Muscle layer of duodenum (tissue), 2 donors: Measurements from ENCODE around the gene LYPD5.

Experiments
- H3K27ac ChIP-seq: one replicate; pipeline ENCODE4 v1.7.0; 2013; ENCODE audit warnings: mild to moderate bottlenecking, low read length
- H3K27me3 ChIP-seq: one replicate; pipeline ENCODE4 v1.7.0; 2013; ENCODE audit warnings: low read depth, mild to moderate bottlenecking, control low read depth, low read length
- H3K36me3 ChIP-seq, 2 donors: one replicate each; pipeline ENCODE4 v1.7.0; 2013; ENCODE audit warnings: low read length in 2 of 2, control low read depth in 1 of 2, mild to moderate bottlenecking in 1 of 2; ENCODE audit not compliant: insufficient read depth in 2 of 2, control insufficient read depth in 1 of 2
- H3K4me1 ChIP-seq, 2 donors: one replicate each; pipeline ENCODE4 v1.7.0; 2013; ENCODE audit warnings: low read length in 2 of 2, mild to moderate bottlenecking in 2 of 2, control low read depth in 1 of 2, moderate library complexity in 1 of 2; ENCODE audit not compliant: insufficient read depth in 2 of 2, control insufficient read depth in 1 of 2
- H3K4me3 ChIP-seq, 2 donors: one replicate each; pipeline ENCODE4 v1.7.0; 2013; ENCODE audit warnings: low read length in 2 of 2, low read depth in 1 of 2, mild to moderate bottlenecking in 1 of 2
- H3K9me3 ChIP-seq, 2 donors: one replicate each; pipeline ENCODE4 v1.7.0; 2013; ENCODE audit warnings: low read length in 2 of 2, control low read depth in 1 of 2, mild to moderate bottlenecking in 1 of 2; ENCODE audit not compliant: control insufficient read depth in 1 of 2
- donor health status: healthy.

The LYPD5 gene

DNA sequence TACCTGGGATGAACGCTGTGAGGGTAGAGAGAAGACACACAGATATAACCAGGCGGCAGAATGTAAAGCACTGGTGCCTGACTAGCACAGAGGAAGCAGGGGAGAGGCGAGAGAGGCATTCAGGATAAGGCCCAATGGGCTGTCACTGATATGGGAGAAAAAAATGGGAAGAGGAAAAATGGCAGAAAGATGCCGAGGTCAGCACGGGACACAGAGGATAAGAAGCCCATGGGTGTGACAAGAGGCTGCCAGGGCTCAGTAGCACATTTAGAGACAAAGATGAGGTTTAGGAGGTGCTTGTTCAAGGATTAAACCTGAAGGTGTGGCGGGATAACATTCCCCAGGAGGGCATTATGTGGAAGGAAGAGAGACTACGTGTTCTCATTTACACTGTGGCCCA is 53.1 kb downstream of the LYPD5 start:
- peaks cover 0 to 22% of the 10 kb centered on the region in 2 donors for H3K4me1 ChIP-seq
- no peaks in the 10 kb centered on the region for H3K27me3 ChIP-seq
- H3K36me3 ChIP-seq: peaks cover 45 to 52% of the 10 kb centered on the region in 2 donors
- no peaks in the 10 kb centered on the region for H3K9me3 ChIP-seq
- no peak overlapping the region for H3K4me3 ChIP-seq
- H3K27ac ChIP-seq: no peak overlapping the region

DNA sequence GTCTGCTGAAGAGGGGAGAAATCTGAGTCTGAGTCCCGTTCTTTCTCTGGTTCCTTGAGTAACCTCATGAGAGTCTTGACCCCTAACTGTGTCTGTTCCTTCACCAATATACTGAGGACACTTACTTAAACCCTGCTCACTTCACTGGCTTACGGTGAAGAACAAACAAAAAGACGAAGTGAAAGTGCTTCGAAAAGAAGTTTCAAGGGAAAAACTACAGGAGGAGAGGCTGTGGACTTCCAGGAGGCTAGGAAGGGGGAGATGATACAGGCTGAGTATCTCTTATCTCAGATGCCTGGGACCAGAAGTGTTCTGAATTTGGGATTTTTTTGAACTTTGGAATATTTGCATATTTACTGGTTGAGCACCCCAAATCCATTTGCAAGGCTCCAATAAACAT is 53.6 kb downstream of the LYPD5 start:
- Histone ChIP-seq H3K4me1 (peaks cover 0 to 17% of the 10 kb centered on the region in 2 donors), H3K9me3 (no peaks in the 10 kb centered on the region), H3K27ac (no peak overlapping the region), H3K4me3 (no peak overlapping the region), H3K27me3 (no peaks in the 10 kb centered on the region), H3K36me3 (peaks cover 45 to 54% of the 10 kb centered on the region in 2 donors)

DNA sequence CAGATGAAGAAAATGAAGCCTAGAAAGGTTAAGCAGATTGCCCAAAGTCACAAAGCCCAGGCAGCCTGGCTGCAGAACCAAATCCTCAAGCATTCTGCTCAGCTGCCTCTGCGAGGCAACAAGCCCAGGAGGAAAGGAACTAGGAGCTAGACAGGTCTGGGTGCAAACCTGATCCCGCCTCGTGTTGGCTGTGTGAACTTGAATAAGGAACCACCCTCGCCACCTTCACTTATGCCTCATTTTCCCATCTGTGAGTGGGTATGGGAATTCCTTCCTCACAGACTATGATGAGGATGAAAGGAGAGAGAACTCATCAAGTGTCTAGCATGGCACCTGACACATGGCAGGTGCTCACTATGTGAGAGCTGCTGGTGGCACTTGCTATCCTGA is 54.0 kb downstream of the LYPD5 start:
- Histone ChIP-seq H3K4me1 (peaks cover 0 to 13% of the 10 kb centered on the region in 2 donors), H3K9me3 (no peaks in the 10 kb centered on the region), H3K27me3 (no peaks in the 10 kb centered on the region), H3K27ac (no peak overlapping the region), H3K36me3 (peaks cover 47 to 59% of the 10 kb centered on the region in 2 donors), H3K4me3 (no peak overlapping the region)

DNA sequence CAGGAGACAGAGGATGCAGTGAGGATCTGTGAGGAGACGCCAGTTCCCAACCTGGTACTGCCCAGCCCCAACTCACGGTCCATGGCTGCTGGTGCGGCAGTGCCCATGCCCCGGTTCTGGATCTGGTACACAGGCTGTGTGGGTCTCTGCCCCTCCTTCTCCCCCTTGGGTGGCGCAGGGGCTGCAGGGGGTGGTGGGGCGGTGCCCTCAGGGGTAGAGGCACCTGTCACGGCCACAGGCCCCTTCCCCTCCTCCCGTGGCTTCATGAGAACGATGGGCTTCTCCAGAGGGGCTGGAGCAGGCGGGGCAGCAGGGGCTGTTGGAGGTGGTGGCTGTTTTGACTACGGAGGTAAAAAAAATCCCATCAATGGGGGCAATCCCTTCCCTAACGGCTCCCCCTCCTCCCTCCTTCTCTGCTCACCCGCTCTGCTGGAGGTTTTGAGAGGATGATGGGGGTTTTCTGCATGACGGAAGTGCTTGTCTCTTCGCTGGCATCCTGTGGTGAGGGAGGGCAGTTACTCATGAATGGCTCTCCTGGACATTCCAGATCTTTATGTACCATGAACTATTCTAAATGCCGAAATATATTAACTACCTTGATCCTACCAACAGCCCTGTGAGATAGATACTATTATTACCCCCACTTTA is 54.6 kb downstream of the LYPD5 start:
- peaks cover 50 to 64% of the 10 kb centered on the region in 2 donors for H3K36me3 ChIP-seq
- H3K4me1 ChIP-seq: peaks cover 0 to 9% of the 10 kb centered on the region in 2 donors
- no peak overlapping the region for H3K27ac ChIP-seq

More for the DNA sequence above, 54.6 kb downstream of the LYPD5 start:
- Histone ChIP-seq H3K4me3 (no peak overlapping the region), H3K9me3 (no peaks in the 10 kb centered on the region), H3K27me3 (no peaks in the 10 kb centered on the region)
